ENCODE data around the gene CST7. TPM values are rescaled to one million over a fixed set of nuclear protein-coding genes. Genes with fewer than 3 reads are reported as not detected.

Gene CST7
- total and polyA plus RNA-seq, 2 experiments from 2014 or later, result not detected

GRCh38 chr20:24962182-24962492, 13.1 kb downstream of the CST7 start:
- peaks cover 7% of the 10 kb centered on the region for H3K36me3 ChIP-seq (ENCODE audit: insufficient read depth)
- no peak for DNase-seq (ENCODE audit: low spot score)

More at GRCh38 chr20:24962182-24962492, 13.1 kb downstream of the CST7 start:
- Histone ChIP-seq H3K27me3 (ENCODE audit: insufficient read depth) (no peaks in the 10 kb centered on the region), H2AFZ (no peak overlapping the region), H3K79me2 (replicated peaks; ENCODE audit: insufficient read depth) (no peaks in the 10 kb centered on the region), H3K9me2 (ENCODE audit: insufficient read depth) (no peaks in the 10 kb centered on the region), H3K27ac (ENCODE audit: low read depth) (no peak overlapping the region), H4K20me1 (replicated peaks; ENCODE audit: insufficient read depth) (no peaks in the 10 kb centered on the region; the same call in 1 of the 2 replicates), H3K4me3 (no peak overlapping the region), H3K4me2 (no peak overlapping the region), H3K4me1 (ENCODE audit: insufficient read depth) (no peaks in the 10 kb centered on the region), H3F3A (replicated peaks; ENCODE audit: low read depth) (no peaks in the 10 kb centered on the region)
- peaks cover 4% of the 10 kb centered on the region for H3K27me3 Mint-ChIP-seq (ENCODE audit: insufficient read depth, low read depth, poor library complexity)
- TF ChIP-seq CTCF (conservative IDR thresholded peaks at IDR 0.05; ENCODE audit: low read depth in 2 of 2) (no peak), ZNF462 (CRISPR knock-in tag; IDR thresholded peaks at IDR 0.05) (no peak), EZH2phosphoT487 (IDR thresholded peaks at IDR 0.05; ENCODE audit: unreplicated experiment) (no peak)
- H3K27ac Mint-ChIP-seq, result no peak overlapping the region
- H3K4me3 Mint-ChIP-seq, result no peak overlapping the region
- H3K4me1 Mint-ChIP-seq, result no peaks in the 10 kb centered on the region
- no peaks in the 10 kb centered on the region; the same call in 2 of the 3 replicates for H3K9me3 Mint-ChIP-seq
- H3K36me3 Mint-ChIP-seq (ENCODE audit: low read depth), result peaks cover 32% of the 10 kb centered on the region
- no peak for ATAC-seq
